ENCODE results near the gene PDE4D. TPM values are rescaled to one million over a fixed set of nuclear protein-coding genes. Genes with fewer than 3 reads are reported as not detected.

PDE4D gene
- total RNA-seq, 1 donor from 2014 or later: 2.3 TPM

DNA sequence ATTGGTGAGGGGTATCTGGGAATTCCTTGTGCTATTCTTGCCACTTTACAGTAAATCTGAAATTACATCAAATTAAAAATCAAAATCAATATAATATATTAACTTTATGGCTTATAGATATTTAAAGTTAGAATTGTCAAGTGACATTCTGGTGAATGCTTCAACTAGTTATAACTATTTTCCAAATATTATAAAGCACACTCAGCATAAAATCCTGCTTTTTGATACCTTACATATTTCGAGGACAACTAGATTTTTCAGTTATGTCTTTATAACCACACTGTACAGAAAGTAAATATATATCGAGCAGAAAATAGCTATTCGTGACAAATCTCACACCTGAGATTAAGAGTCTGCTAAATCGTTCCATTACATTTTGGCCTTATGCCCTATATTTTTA is 210.2 kb downstream of the PDE4D start:
- Mint-ChIP-seq H3K4me1 (no peaks in the 10 kb centered on the region), H3K36me3 (no peaks in the 10 kb centered on the region), H3K27me3 (ENCODE audit: insufficient read depth, low read depth) (peaks cover 4% of the 10 kb centered on the region), H3K9me3 (no peaks in the 10 kb centered on the region), H3K27ac (no peak overlapping the region), H3K4me3 (no peak overlapping the region)
- Histone ChIP-seq H3K4me3 (no peak overlapping the region), H3K4me2 (no peak overlapping the region), H3K9ac (no peak overlapping the region), H2AFZ (replicated peaks) (no peak overlapping the region), H4K20me1 (ENCODE audit: low read depth) (no peaks in the 10 kb centered on the region), H3K4me1 (no peaks in the 10 kb centered on the region), H3K27me3 (no peaks in the 10 kb centered on the region), H3K27ac (no peak overlapping the region), H3K9me3 (ENCODE audit: low read depth) (no peaks in the 10 kb centered on the region), H3F3A (ENCODE audit: low read depth) (no peaks in the 10 kb centered on the region), H3K36me3 (no peaks in the 10 kb centered on the region), H3K79me2 (ENCODE audit: low read depth) (no peaks in the 10 kb centered on the region)
- TF ChIP-seq, protein P1, sequence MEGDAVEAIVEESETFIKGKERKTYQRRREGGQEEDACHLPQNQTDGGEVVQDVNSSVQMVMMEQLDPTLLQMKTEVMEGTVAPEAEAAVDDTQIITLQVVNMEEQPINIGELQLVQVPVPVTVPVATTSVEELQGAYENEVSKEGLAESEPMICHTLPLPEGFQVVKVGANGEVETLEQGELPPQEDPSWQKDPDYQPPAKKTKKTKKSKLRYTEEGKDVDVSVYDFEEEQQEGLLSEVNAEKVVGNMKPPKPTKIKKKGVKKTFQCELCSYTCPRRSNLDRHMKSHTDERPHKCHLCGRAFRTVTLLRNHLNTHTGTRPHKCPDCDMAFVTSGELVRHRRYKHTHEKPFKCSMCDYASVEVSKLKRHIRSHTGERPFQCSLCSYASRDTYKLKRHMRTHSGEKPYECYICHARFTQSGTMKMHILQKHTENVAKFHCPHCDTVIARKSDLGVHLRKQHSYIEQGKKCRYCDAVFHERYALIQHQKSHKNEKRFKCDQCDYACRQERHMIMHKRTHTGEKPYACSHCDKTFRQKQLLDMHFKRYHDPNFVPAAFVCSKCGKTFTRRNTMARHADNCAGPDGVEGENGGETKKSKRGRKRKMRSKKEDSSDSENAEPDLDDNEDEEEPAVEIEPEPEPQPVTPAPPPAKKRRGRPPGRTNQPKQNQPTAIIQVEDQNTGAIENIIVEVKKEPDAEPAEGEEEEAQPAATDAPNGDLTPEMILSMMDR (IDR thresholded peaks at IDR 0.05): no peak
- no peak for TF ChIP-seq EZH2 (IDR thresholded peaks at IDR 0.05)
- no peak for DNase-seq (ENCODE audit: low spot score)

DNA sequence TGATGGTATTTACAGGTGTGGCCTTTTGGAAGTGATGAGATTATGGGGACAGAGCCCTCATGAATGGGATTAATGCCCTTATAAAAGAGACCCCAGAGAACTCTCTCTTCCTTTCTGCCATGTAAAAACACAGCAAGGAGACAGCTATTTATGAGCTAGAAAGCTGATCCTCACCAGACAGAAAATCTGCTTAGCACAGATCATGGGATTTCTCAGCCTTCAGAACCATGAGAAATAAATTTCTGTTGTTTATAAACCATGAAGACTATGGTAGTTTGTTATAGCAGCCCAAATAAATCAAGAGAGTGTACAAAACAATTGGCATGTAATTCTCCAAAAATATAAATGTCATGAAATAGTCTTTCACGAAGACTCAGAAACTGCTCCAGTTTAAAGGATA is 211.0 kb downstream of the PDE4D start:
- Histone ChIP-seq H4K20me1 (ENCODE audit: low read depth) (no peaks in the 10 kb centered on the region), H3K27me3 (no peaks in the 10 kb centered on the region), H3K9ac (no peak overlapping the region), H3K9me3 (ENCODE audit: low read depth) (no peaks in the 10 kb centered on the region), H3F3A (ENCODE audit: low read depth) (no peaks in the 10 kb centered on the region), H3K4me3 (no peak overlapping the region), H3K4me2 (no peak overlapping the region), H3K79me2 (ENCODE audit: low read depth) (no peaks in the 10 kb centered on the region), H2AFZ (replicated peaks) (no peak overlapping the region), H3K27ac (no peak overlapping the region), H3K36me3 (no peaks in the 10 kb centered on the region), H3K4me1 (no peaks in the 10 kb centered on the region)
- Mint-ChIP-seq H3K4me1 (no peaks in the 10 kb centered on the region), H3K4me3 (no peak overlapping the region), H3K27ac (no peak overlapping the region), H3K36me3 (no peaks in the 10 kb centered on the region), H3K27me3 (ENCODE audit: insufficient read depth, low read depth) (no peaks in the 10 kb centered on the region), H3K9me3 (no peaks in the 10 kb centered on the region)
- no peak for DNase-seq (ENCODE audit: low spot score)
- TF ChIP-seq, protein P1 (IDR thresholded peaks at IDR 0.05): no peak
- TF ChIP-seq EZH2phosphoT487 (IDR thresholded peaks at IDR 0.05) (no peak), EZH2 (IDR thresholded peaks at IDR 0.05) (no peak)

DNA sequence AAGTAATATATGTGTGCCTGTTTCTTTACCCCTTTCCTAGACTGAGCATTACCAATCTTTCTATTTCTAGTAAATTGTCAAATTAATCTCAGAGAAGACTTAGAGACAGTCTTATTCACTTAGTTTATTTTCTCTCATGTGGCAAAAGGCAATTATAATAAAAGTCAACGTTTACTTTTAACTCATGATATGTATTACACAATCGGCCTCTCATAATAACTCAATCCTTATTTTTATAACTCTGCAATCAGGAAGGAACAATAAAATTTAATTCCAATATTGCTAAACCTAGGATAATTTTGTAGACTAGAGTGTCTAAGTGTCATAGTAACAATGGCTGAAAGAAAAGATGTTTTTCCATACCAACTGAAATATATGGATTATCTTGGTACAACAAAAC is 214.6 kb downstream of the PDE4D start:
- no peak for DNase-seq (ENCODE audit: low spot score)
- Mint-ChIP-seq H3K9me3 (no peaks in the 10 kb centered on the region), H3K27me3 (ENCODE audit: insufficient read depth, low read depth) (no peaks in the 10 kb centered on the region), H3K4me3 (no peak overlapping the region), H3K27ac (no peak overlapping the region), H3K4me1 (no peaks in the 10 kb centered on the region), H3K36me3 (no peaks in the 10 kb centered on the region)
- H3F3A ChIP-seq (ENCODE audit: low read depth): no peaks in the 10 kb centered on the region
- H3K79me2 ChIP-seq (ENCODE audit: low read depth): no peaks in the 10 kb centered on the region
- no peak overlapping the region for H3K4me2 ChIP-seq
- H3K9me3 ChIP-seq (ENCODE audit: low read depth): no peaks in the 10 kb centered on the region
- no peak overlapping the region for H3K27ac ChIP-seq
- no peak overlapping the region for H2AFZ ChIP-seq (replicated peaks)
- no peaks in the 10 kb centered on the region for H3K36me3 ChIP-seq
- H4K20me1 ChIP-seq (ENCODE audit: low read depth): no peaks in the 10 kb centered on the region
- TF ChIP-seq EZH2phosphoT487 (IDR thresholded peaks at IDR 0.05) (no peak), EZH2 (IDR thresholded peaks at IDR 0.05) (no peak)
- TF ChIP-seq, protein P1 (IDR thresholded peaks at IDR 0.05): no peak
- no peaks in the 10 kb centered on the region for H3K27me3 ChIP-seq
- no peak overlapping the region for H3K9ac ChIP-seq
- H3K4me3 ChIP-seq: no peak overlapping the region
- H3K4me1 ChIP-seq: no peaks in the 10 kb centered on the region

DNA sequence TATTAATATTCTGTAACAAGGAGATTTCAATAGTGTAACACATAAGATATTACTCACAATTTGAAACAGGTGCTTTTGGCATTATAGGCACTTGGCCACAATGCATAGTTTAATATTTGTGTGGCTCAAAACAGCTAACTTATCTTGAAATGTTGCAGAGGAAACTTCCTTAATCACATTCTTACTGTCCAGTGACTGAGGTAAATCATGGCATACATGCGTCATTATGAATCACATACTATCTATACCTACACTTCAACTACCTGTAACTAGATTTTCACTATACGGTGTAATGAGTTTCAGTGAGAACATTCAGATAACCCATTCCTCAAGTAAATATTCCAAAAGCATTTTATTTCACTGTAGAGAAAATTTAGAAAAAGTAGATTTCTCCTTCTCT is 218.8 kb downstream of the PDE4D start:
- H3K27ac Mint-ChIP-seq: no peak overlapping the region
- no peaks in the 10 kb centered on the region for H3K9me3 Mint-ChIP-seq
- Histone ChIP-seq H4K20me1 (ENCODE audit: low read depth) (no peaks in the 10 kb centered on the region), H3K9me3 (ENCODE audit: low read depth) (no peaks in the 10 kb centered on the region), H2AFZ (replicated peaks) (no peak overlapping the region), H3K9ac (no peak overlapping the region), H3K79me2 (ENCODE audit: low read depth) (no peaks in the 10 kb centered on the region), H3K27me3 (no peaks in the 10 kb centered on the region), H3K4me2 (no peak overlapping the region), H3K4me3 (no peak overlapping the region), H3K27ac (no peak overlapping the region), H3F3A (ENCODE audit: low read depth) (no peaks in the 10 kb centered on the region), H3K36me3 (no peaks in the 10 kb centered on the region), H3K4me1 (no peaks in the 10 kb centered on the region)
- TF ChIP-seq, protein P1 (IDR thresholded peaks at IDR 0.05): no peak
- TF ChIP-seq EZH2phosphoT487 (IDR thresholded peaks at IDR 0.05): no peak
- TF ChIP-seq EZH2 (IDR thresholded peaks at IDR 0.05): no peak
- H3K4me3 Mint-ChIP-seq: no peak overlapping the region
- no peak for DNase-seq (ENCODE audit: low spot score)
- no peaks in the 10 kb centered on the region for H3K4me1 Mint-ChIP-seq
- no peaks in the 10 kb centered on the region for H3K36me3 Mint-ChIP-seq
- H3K27me3 Mint-ChIP-seq (ENCODE audit: insufficient read depth, low read depth): no peaks in the 10 kb centered on the region

Measured in neural progenitor cell (in vitro differentiated cells).